WTC11 (cell line): Measurements from ENCODE around the gene PEX26. TPM values are rescaled to one million over a fixed set of nuclear protein-coding genes. Genes with fewer than 3 reads are reported as not detected.

ENCODE experiments used
- ATAC-seq: fragments of 200-7000 bp; cut with Tn5 transposase; 2 replicates; pipeline ENCODE4 v1.10.0; 2021; ENCODE audit warnings: mild to moderate bottlenecking, moderate library complexity
- CTCF ChIA-PET: fragments of 300-600 bp; sonication (Branson Sonifier 250); formaldehyde crosslinking; loops from one replicate; lab custom pipeline; 2021; ENCODE audit warnings: antibody characterized with exemption; lab: Charles Lee
- POLR2A ChIA-PET: fragments of 350-600 bp; sonication (Branson Sonifier 250); formaldehyde crosslinking; loops from one replicate; lab custom pipeline; 2021; ENCODE audit warnings: antibody characterized with exemption; lab: Charles Lee
- DNase-seq: peaks from one replicate; pipeline ENCODE4 v3.0.0; 2021; ENCODE audit warnings: low spot score
- H3K27ac Mint-ChIP-seq: 2 replicates; pipeline ENCODE4 v1.8.0; 2021; ENCODE audit warnings: mixed read lengths
- H3K27me3 Mint-ChIP-seq: 2 replicates; pipeline ENCODE4 v1.8.0; 2021; ENCODE audit warnings: low read depth, mild to moderate bottlenecking, moderate library complexity, mixed read lengths
- H3K36me3 Mint-ChIP-seq: 2 replicates; pipeline ENCODE4 v1.8.0; 2021; ENCODE audit warnings: mixed read lengths
- H3K4me1 Mint-ChIP-seq: 2 replicates; pipeline ENCODE4 v1.8.0; 2022; ENCODE audit warnings: mixed read lengths
- H3K4me3 Mint-ChIP-seq: 2 replicates; pipeline ENCODE4 v1.8.0; 2021; ENCODE audit warnings: mild to moderate bottlenecking, moderate library complexity, mixed read lengths
- H3K9me3 Mint-ChIP-seq: 2 replicates; pipeline ENCODE4 v1.8.0; 2021; ENCODE audit warnings: mixed read lengths
- CBFB ChIP-seq: sonication (generic); formaldehyde crosslinking; IDR thresholded peaks from 2 replicates; pipeline ENCODE4 v1.8.1; 2022; ENCODE audit warnings: mild to moderate bottlenecking, low read depth, missing genetic modification reagents
- CDX4 ChIP-seq: fragments of 250-450 bp; sonication (Bioruptor Pico); IDR thresholded peaks from 2 replicates; pipeline ENCODE4 v1.9.0; 2021; ENCODE audit warnings: moderate library complexity, mild to moderate bottlenecking, inconsistent platforms, borderline replicate concordance
- CREM ChIP-seq: sonication (generic); formaldehyde crosslinking; IDR thresholded peaks from 2 replicates; pipeline ENCODE4 v1.8.1; 2022; ENCODE audit warnings: mild to moderate bottlenecking, missing genetic modification reagents, moderate library complexity
- E2F5 ChIP-seq: sonication (generic); formaldehyde crosslinking; IDR thresholded peaks from 2 replicates; pipeline ENCODE4 v1.8.1; 2022; ENCODE audit warnings: mild to moderate bottlenecking, moderate library complexity, missing genetic modification reagents
- EMX1 ChIP-seq: fragments of 250-450 bp; sonication (Bioruptor Pico); IDR thresholded peaks from 2 replicates; pipeline ENCODE4 v1.8.0; 2021; ENCODE audit warnings: mild to moderate bottlenecking
- FOXK1 ChIP-seq: sonication (generic); formaldehyde crosslinking; IDR thresholded peaks from 2 replicates; pipeline ENCODE4 v1.8.0; 2022; ENCODE audit warnings: mild to moderate bottlenecking, moderate library complexity, missing genetic modification reagents
- FOXP1 ChIP-seq: sonication (generic); formaldehyde crosslinking; IDR thresholded peaks from 2 replicates; pipeline ENCODE4 v1.8.0; 2022; ENCODE audit warnings: missing genetic modification reagents, mild to moderate bottlenecking, moderate library complexity, borderline replicate concordance
- MXD4 ChIP-seq: fragments of 250-450 bp; sonication (Bioruptor Pico); IDR thresholded peaks from 2 replicates; pipeline ENCODE4 v1.8.0; 2021; ENCODE audit warnings: mild to moderate bottlenecking, moderate library complexity, borderline replicate concordance
- MYBL2 ChIP-seq: sonication (generic); formaldehyde crosslinking; IDR thresholded peaks from 2 replicates; pipeline ENCODE4 v1.8.1; 2023; ENCODE audit warnings: mild to moderate bottlenecking, moderate library complexity, missing genetic modification reagents
- NR2C2 ChIP-seq: sonication (generic); formaldehyde crosslinking; IDR thresholded peaks from 2 replicates; pipeline ENCODE4 v1.8.0; 2022; ENCODE audit warnings: mild to moderate bottlenecking, missing genetic modification reagents
- PRRX2 ChIP-seq: fragments of 250-450 bp; sonication (Bioruptor Pico); IDR thresholded peaks from 2 replicates; pipeline ENCODE4 v1.8.0; 2021; ENCODE audit warnings: mild to moderate bottlenecking
- RORB ChIP-seq: fragments of 250-450 bp; sonication (Bioruptor Pico); IDR thresholded peaks from 2 replicates; pipeline ENCODE4 v1.9.0; 2021; ENCODE audit warnings: mild to moderate bottlenecking
- SMAD4 ChIP-seq: sonication (generic); formaldehyde crosslinking; IDR thresholded peaks from 2 replicates; pipeline ENCODE4 v1.8.0; 2022; ENCODE audit warnings: mild to moderate bottlenecking, missing genetic modification reagents
- ZNF121 ChIP-seq: sonication (generic); formaldehyde crosslinking; IDR thresholded peaks from 2 replicates; pipeline ENCODE4 v1.8.0; 2023; ENCODE audit warnings: missing genetic modification reagents
- ZNF138 ChIP-seq: sonication (generic); formaldehyde crosslinking; conservative IDR thresholded peaks from 2 replicates; pipeline ENCODE4 v1.8.1; 2022; ENCODE audit warnings: mild to moderate bottlenecking, moderate library complexity, missing genetic modification reagents
- ZNF281 ChIP-seq: sonication (generic); formaldehyde crosslinking; IDR thresholded peaks from 2 replicates; pipeline ENCODE4 v1.8.0; 2023; ENCODE audit warnings: mild to moderate bottlenecking, missing genetic modification reagents
- ZNF396 ChIP-seq: fragments of 250-450 bp; sonication (Bioruptor Pico); IDR thresholded peaks from 2 replicates; pipeline ENCODE4 v1.8.0; 2021; ENCODE audit warnings: mild to moderate bottlenecking, moderate library complexity, borderline replicate concordance
- total RNA-seq: library from RNA; stranded (reverse); gene quantifications from 3 replicates; pipeline ENCODE4 v1.2.3, GENCODE V29; 2021
- TF ChIP-seq, protein P1 (sequence below): sonication (generic); formaldehyde crosslinking; IDR thresholded peaks from 2 replicates; pipeline ENCODE4 v1.8.0; 2022; ENCODE audit warnings: mild to moderate bottlenecking, missing genetic modification reagents
- TF ChIP-seq, protein P2 (sequence below): sonication (generic); formaldehyde crosslinking; IDR thresholded peaks from 2 replicates; pipeline ENCODE4 v1.8.1; 2022; ENCODE audit warnings: mild to moderate bottlenecking, missing genetic modification reagents, moderate library complexity, borderline replicate concordance
- TF ChIP-seq, protein P3 (sequence below): sonication (generic); formaldehyde crosslinking; conservative IDR thresholded peaks from 2 replicates; pipeline ENCODE4 v1.8.1; 2023; ENCODE audit warnings: mild to moderate bottlenecking, low read depth, missing genetic modification reagents, moderate library complexity
- TF ChIP-seq, protein P4 (sequence below): sonication (generic); formaldehyde crosslinking; IDR thresholded peaks from 2 replicates; pipeline ENCODE4 v1.8.1; 2022; ENCODE audit warnings: low read depth, missing genetic modification reagents, borderline replicate concordance
- TF ChIP-seq, protein P5 (sequence below): sonication (generic); formaldehyde crosslinking; IDR thresholded peaks from 2 replicates; pipeline ENCODE4 v1.8.0; 2022; ENCODE audit warnings: mild to moderate bottlenecking, missing genetic modification reagents

The PEX26 gene
- total RNA-seq, 1 experiment from 2014 or later: 52.3 TPM

- TF ChIP-seq ZNF281 (CRISPR knock-in tag) (no peak), CREM (CRISPR knock-in tag) (no peak), CDX4 (CRISPR knock-in tag) (no peak), MXD4 (CRISPR knock-in tag) (no peak), ZNF121 (no peak), NR2C2 (CRISPR knock-in tag) (no peak), ZNF396 (no peak)
- TF ChIP-seq, protein P1, sequence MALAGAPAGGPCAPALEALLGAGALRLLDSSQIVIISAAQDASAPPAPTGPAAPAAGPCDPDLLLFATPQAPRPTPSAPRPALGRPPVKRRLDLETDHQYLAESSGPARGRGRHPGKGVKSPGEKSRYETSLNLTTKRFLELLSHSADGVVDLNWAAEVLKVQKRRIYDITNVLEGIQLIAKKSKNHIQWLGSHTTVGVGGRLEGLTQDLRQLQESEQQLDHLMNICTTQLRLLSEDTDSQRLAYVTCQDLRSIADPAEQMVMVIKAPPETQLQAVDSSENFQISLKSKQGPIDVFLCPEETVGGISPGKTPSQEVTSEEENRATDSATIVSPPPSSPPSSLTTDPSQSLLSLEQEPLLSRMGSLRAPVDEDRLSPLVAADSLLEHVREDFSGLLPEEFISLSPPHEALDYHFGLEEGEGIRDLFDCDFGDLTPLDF (CRISPR knock-in tag): no peak
- TF ChIP-seq, protein P2, sequence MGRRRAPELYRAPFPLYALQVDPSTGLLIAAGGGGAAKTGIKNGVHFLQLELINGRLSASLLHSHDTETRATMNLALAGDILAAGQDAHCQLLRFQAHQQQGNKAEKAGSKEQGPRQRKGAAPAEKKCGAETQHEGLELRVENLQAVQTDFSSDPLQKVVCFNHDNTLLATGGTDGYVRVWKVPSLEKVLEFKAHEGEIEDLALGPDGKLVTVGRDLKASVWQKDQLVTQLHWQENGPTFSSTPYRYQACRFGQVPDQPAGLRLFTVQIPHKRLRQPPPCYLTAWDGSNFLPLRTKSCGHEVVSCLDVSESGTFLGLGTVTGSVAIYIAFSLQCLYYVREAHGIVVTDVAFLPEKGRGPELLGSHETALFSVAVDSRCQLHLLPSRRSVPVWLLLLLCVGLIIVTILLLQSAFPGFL (CRISPR knock-in tag): no peak
Measured at GRCh38 chr22:18113680-18114394, 36.0 kb downstream of the PEX26 start (continued).

DNA sequence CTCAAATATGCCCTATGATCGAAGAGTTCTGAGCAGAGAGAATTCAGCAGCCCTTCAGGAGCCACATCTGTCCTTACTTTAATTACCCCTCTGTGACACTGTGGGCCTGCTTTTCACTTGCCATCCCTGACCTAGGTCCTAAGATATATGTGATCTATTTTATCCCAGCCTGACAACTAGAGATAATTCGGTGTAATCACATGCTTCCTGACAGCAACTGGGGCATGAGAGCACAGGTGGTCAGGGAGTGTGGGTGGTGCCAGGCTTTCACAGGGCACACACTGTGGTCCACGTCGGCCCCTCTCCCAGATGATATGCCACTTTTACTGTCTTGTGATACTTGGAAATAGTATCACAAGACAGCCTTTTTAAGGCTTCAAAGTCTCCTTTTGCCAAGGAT lies 36.7 kb downstream of the PEX26 start:
- H3K4me3 Mint-ChIP-seq: no peak overlapping the region
- H3K4me1 Mint-ChIP-seq: peaks cover 10% of the 10 kb centered on the region
- ATAC-seq (no peak), DNase-seq (no peak)
- H3K27me3 Mint-ChIP-seq: peaks cover 25% of the 10 kb centered on the region
- ChIA-PET CTCF (no interaction called here), POLR2A (interaction anchor here (0.5 kb wide), 1 partner anchor 35 kb away, joined by 3 read pairs; no protein-coding TSS in a partner anchor)
- no peak for TF ChIP-seq E2F5 (CRISPR knock-in tag)
- TF ChIP-seq ZNF138 (CRISPR knock-in tag): no peak
- TF ChIP-seq CBFB (CRISPR knock-in tag): no peak
- no peak for TF ChIP-seq SMAD4 (CRISPR knock-in tag)
- TF ChIP-seq, protein P3, sequence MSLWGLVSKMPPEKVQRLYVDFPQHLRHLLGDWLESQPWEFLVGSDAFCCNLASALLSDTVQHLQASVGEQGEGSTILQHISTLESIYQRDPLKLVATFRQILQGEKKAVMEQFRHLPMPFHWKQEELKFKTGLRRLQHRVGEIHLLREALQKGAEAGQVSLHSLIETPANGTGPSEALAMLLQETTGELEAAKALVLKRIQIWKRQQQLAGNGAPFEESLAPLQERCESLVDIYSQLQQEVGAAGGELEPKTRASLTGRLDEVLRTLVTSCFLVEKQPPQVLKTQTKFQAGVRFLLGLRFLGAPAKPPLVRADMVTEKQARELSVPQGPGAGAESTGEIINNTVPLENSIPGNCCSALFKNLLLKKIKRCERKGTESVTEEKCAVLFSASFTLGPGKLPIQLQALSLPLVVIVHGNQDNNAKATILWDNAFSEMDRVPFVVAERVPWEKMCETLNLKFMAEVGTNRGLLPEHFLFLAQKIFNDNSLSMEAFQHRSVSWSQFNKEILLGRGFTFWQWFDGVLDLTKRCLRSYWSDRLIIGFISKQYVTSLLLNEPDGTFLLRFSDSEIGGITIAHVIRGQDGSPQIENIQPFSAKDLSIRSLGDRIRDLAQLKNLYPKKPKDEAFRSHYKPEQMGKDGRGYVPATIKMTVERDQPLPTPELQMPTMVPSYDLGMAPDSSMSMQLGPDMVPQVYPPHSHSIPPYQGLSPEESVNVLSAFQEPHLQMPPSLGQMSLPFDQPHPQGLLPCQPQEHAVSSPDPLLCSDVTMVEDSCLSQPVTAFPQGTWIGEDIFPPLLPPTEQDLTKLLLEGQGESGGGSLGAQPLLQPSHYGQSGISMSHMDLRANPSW (CRISPR knock-in tag): no peak
- TF ChIP-seq RORB (CRISPR knock-in tag): no peak
- TF ChIP-seq PRRX2 (CRISPR knock-in tag): no peak
- TF ChIP-seq MYBL2 (CRISPR knock-in tag): no peak
- TF ChIP-seq, protein P4, sequence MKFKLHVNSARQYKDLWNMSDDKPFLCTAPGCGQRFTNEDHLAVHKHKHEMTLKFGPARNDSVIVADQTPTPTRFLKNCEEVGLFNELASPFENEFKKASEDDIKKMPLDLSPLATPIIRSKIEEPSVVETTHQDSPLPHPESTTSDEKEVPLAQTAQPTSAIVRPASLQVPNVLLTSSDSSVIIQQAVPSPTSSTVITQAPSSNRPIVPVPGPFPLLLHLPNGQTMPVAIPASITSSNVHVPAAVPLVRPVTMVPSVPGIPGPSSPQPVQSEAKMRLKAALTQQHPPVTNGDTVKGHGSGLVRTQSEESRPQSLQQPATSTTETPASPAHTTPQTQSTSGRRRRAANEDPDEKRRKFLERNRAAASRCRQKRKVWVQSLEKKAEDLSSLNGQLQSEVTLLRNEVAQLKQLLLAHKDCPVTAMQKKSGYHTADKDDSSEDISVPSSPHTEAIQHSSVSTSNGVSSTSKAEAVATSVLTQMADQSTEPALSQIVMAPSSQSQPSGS: no peak
- TF ChIP-seq EMX1 (CRISPR knock-in tag): no peak
- TF ChIP-seq, protein P5, sequence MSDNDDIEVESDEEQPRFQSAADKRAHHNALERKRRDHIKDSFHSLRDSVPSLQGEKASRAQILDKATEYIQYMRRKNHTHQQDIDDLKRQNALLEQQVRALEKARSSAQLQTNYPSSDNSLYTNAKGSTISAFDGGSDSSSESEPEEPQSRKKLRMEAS (CRISPR knock-in tag): no peak
- TF ChIP-seq FOXK1: no peak
- TF ChIP-seq FOXP1: no peak
- H3K9me3 Mint-ChIP-seq: peaks cover 2% of the 10 kb centered on the region
- no peaks in the 10 kb centered on the region for H3K36me3 Mint-ChIP-seq
- no peak overlapping the region for H3K27ac Mint-ChIP-seq
